ENCODE data around the gene RHOC. TPM values are rescaled to one million over a fixed set of nuclear protein-coding genes. Genes with fewer than 3 reads are reported as not detected.

The RHOC gene
- total RNA-seq, 2 experiments from 2014 or later = 23.1 to 43.3 TPM

DNA sequence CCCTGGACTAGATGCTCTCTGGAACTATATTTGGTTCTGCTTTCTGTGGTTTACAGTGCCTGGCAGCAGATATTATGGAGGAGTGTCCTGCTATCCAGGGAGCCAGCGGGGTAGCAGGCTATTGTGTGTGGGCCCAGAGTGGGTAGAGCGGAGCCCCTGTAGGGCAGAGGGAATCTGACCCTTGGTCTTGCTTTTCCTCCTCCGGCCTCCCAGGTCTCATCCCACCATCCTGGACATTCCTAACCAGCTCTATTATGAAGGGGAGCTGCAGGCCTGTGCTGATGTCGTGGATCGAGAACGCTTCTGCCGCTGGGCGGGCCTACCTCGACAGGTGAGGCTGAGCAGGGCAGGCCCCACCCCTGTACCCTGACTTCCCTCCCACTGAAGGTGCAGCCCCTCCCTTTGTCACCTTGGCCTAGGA lies 9.1 kb downstream of the RHOC start:
- Histone ChIP-seq H4K20me1 (ENCODE audit: insufficient read depth, low read length) (no peaks in the 10 kb centered on the region), H3K4me3 (ENCODE audit: low read depth, low read length, poor library complexity, severe bottlenecking) (no peak overlapping the region), H3K4me1 (ENCODE audit: insufficient read depth, low read length, poor library complexity, severe bottlenecking) (peaks cover 35% of the 10 kb centered on the region), H3K36me3 (ENCODE audit: insufficient read depth, low read length) (no peaks in the 10 kb centered on the region), H2AFZ (ENCODE audit: low read length) (no peak overlapping the region), H3K9me3 (ENCODE audit: low read length) (no peaks in the 10 kb centered on the region), H3K27ac (ENCODE audit: low read depth, low read length, poor library complexity, severe bottlenecking) (no peak overlapping the region), H3K9me2 (ENCODE audit: insufficient read depth, low read length) (no peaks in the 10 kb centered on the region), H3K4me2 (ENCODE audit: low read length) (no peak overlapping the region), H3K79me2 (ENCODE audit: insufficient read depth, low read depth, low read length) (no peaks in the 10 kb centered on the region)
- no peak for DNase-seq (ENCODE audit: low spot score)
- intact Hi-C loops (cut with micrococcal nuclease; ENCODE audit: unreplicated experiment) = no loop called here
- CTCF ChIA-PET (ENCODE audit: unreplicated experiment) = no interaction called here
- TF ChIP-seq, protein P1, sequence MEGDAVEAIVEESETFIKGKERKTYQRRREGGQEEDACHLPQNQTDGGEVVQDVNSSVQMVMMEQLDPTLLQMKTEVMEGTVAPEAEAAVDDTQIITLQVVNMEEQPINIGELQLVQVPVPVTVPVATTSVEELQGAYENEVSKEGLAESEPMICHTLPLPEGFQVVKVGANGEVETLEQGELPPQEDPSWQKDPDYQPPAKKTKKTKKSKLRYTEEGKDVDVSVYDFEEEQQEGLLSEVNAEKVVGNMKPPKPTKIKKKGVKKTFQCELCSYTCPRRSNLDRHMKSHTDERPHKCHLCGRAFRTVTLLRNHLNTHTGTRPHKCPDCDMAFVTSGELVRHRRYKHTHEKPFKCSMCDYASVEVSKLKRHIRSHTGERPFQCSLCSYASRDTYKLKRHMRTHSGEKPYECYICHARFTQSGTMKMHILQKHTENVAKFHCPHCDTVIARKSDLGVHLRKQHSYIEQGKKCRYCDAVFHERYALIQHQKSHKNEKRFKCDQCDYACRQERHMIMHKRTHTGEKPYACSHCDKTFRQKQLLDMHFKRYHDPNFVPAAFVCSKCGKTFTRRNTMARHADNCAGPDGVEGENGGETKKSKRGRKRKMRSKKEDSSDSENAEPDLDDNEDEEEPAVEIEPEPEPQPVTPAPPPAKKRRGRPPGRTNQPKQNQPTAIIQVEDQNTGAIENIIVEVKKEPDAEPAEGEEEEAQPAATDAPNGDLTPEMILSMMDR (conservative IDR thresholded peaks at IDR 0.05; ENCODE audit: low read length) = no peak
- no peak for TF ChIP-seq EZH2phosphoT487 (IDR thresholded peaks at IDR 0.05; ENCODE audit: borderline replicate concordance, low read depth, low read length)
- POLR2A ChIA-PET = interaction anchor here (0.8 to 1.2 kb wide), 2 partner anchors 16 to 76 kb away, joined by 3 read pairs; no protein-coding TSS in a partner anchor
- no TSS peak for BruUV-seq (replicated peaks)

DNA sequence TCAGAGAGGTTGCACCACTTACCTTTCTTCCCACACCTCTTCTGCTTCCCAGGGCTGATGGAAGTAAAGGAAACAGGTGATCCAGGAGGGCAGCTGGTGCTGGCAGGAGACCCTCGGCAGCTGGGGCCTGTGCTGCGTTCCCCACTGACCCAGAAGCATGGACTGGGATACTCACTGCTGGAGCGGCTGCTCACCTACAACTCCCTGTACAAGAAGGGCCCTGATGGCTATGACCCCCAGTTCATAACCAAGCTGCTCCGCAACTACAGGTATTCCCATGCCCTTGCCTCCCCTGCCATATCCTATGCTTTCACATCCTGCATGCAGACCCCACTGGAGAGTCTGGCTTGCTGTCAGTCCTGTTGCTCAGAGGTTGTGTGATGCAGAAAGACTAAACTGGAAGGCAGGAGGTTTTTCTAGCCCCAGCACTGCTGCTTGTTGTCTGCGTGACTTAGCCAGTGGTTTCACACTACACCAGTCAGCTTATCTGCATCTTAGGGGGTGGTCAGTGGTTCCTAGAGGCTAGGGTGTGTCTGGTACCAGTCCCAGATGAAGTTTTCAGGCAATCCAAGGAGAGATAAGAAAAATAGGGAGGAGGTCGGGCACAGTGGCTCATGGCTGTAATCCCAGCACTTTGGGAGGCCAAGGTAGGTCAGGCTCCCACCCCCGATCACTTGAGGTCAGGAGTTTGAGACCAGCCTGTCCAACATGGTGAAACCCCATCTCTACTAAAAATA lies 10.2 kb downstream of the RHOC start:
- Histone ChIP-seq H4K20me1 (ENCODE audit: insufficient read depth, low read length) (no peaks in the 10 kb centered on the region), H3K4me3 (ENCODE audit: low read depth, low read length, poor library complexity, severe bottlenecking) (no peak overlapping the region), H3K27ac (ENCODE audit: low read depth, low read length, poor library complexity, severe bottlenecking) (no peak overlapping the region), H3K4me1 (ENCODE audit: insufficient read depth, low read length, poor library complexity, severe bottlenecking) (peaks cover 33% of the 10 kb centered on the region), H3K79me2 (ENCODE audit: insufficient read depth, low read depth, low read length) (no peaks in the 10 kb centered on the region), H2AFZ (ENCODE audit: low read length) (no peak overlapping the region), H3K9me3 (ENCODE audit: low read length) (no peaks in the 10 kb centered on the region), H3K4me2 (ENCODE audit: low read length) (no peak overlapping the region), H3K36me3 (ENCODE audit: insufficient read depth, low read length) (no peaks in the 10 kb centered on the region), H3K9me2 (ENCODE audit: insufficient read depth, low read length) (no peaks in the 10 kb centered on the region)
- ChIA-PET POLR2A (interaction anchor here (0.8 to 1.2 kb wide), 2 partner anchors 15 to 75 kb away, joined by 3 read pairs; no protein-coding TSS in a partner anchor), CTCF (ENCODE audit: unreplicated experiment) (no interaction called here)
- intact Hi-C loops (cut with micrococcal nuclease; ENCODE audit: unreplicated experiment) = no loop called here
- DNase-seq (ENCODE audit: low spot score) = no peak
- TF ChIP-seq, protein P1 (conservative IDR thresholded peaks at IDR 0.05; ENCODE audit: low read length) = no peak
- no peak for TF ChIP-seq EZH2phosphoT487 (IDR thresholded peaks at IDR 0.05; ENCODE audit: borderline replicate concordance, low read depth, low read length)
- no TSS peak for BruUV-seq (replicated peaks)

DNA sequence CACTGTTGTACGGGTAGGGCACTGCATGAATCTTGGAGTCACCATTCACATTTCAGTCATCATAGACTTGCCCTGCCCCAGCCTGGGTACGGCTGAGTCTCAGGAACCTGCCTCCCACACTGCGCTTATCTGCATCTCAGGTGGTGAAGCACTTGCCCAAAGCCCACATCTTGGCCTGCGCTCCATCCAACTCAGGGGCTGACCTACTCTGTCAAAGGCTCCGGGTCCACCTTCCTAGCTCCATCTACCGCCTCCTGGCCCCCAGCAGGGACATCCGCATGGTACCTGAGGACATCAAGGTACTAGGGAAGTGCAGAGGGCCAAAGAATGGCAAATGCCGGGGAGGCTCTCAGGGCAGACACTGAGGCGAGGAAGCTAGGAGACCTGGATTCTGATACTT lies 11.7 kb downstream of the RHOC start:
- no peak for DNase-seq (ENCODE audit: low spot score)
- TF ChIP-seq, protein P1 (conservative IDR thresholded peaks at IDR 0.05; ENCODE audit: low read length) = no peak
- no peak for TF ChIP-seq EZH2phosphoT487 (IDR thresholded peaks at IDR 0.05; ENCODE audit: borderline replicate concordance, low read depth, low read length)
- BruUV-seq (replicated peaks) = no TSS peak
- H3K4me2 ChIP-seq (ENCODE audit: low read length) = no peak overlapping the region
- H2AFZ ChIP-seq (ENCODE audit: low read length) = no peak overlapping the region
- H4K20me1 ChIP-seq (ENCODE audit: insufficient read depth, low read length) = no peaks in the 10 kb centered on the region
- intact Hi-C loops (cut with micrococcal nuclease; ENCODE audit: unreplicated experiment) = no loop called here
- H3K27ac ChIP-seq (ENCODE audit: low read depth, low read length, poor library complexity, severe bottlenecking) = no peak overlapping the region
- peaks cover 18% of the 10 kb centered on the region for H3K4me1 ChIP-seq (ENCODE audit: insufficient read depth, low read length, poor library complexity, severe bottlenecking)
- CTCF ChIA-PET (ENCODE audit: unreplicated experiment) = no interaction called here
- H3K36me3 ChIP-seq (ENCODE audit: insufficient read depth, low read length) = no peaks in the 10 kb centered on the region
- H3K9me2 ChIP-seq (ENCODE audit: insufficient read depth, low read length) = no peaks in the 10 kb centered on the region
- H3K79me2 ChIP-seq (ENCODE audit: insufficient read depth, low read depth, low read length) = no peaks in the 10 kb centered on the region
- POLR2A ChIA-PET = no interaction called here
- H3K9me3 ChIP-seq (ENCODE audit: low read length) = no peaks in the 10 kb centered on the region
- no peak overlapping the region for H3K4me3 ChIP-seq (ENCODE audit: low read depth, low read length, poor library complexity, severe bottlenecking)

Data from OCI-LY7 (cell line).